OCI-LY3 (cell line): ENCODE results near the gene NTRK1.

Experiments used
- H2AFZ ChIP-seq: fragments of 200-600, 300-600 bp; shearing (Covaris generic); 2 replicates; pipeline ENCODE4 v1.6.0; 2014; ENCODE audit warnings: antibody characterized with exemption, low read depth, low read length
- H3K27ac ChIP-seq: fragments of 200-600, 300-600 bp; sonication (generic); 2 replicates; pipeline ENCODE4 v1.5.1; 2014; ENCODE audit warnings: mild to moderate bottlenecking, low read length, moderate library complexity, mixed read lengths
- H3K27me3 ChIP-seq: fragments of 200-600, 300-600 bp; sonication (generic); 2 replicates; pipeline ENCODE4 v1.6.1; 2014; ENCODE audit warnings: low read depth, low read length, mixed read lengths
- H3K36me3 ChIP-seq: fragments of 200-600, 300-600 bp; sonication (generic); replicated peaks from 2 replicates; pipeline ENCODE3; 2014; ENCODE audit warnings: low read depth, low read length, mixed read lengths
- H3K4me1 ChIP-seq: fragments of 300-600, 200-600 bp; sonication (generic); 2 replicates; pipeline ENCODE4 v1.6.1; 2014; ENCODE audit warnings: low read length, mixed read lengths
- H3K4me2 ChIP-seq: fragments of 200-600, 300-600 bp; sonication (generic); 2 replicates; pipeline ENCODE4 v1.6.1; 2014; ENCODE audit warnings: low read length, mixed read lengths
- H3K4me3 ChIP-seq: fragments of 300-600, 200-600 bp; sonication (generic); 2 replicates; pipeline ENCODE4 v1.5.1; 2014; ENCODE audit warnings: antibody characterized with exemption, mild to moderate bottlenecking, low read length, moderate library complexity
- H3K79me2 ChIP-seq: fragments of 300-600, 200-600 bp; shearing (Covaris generic); 2 replicates; pipeline ENCODE4 v1.6.1; 2014; ENCODE audit warnings: mild to moderate bottlenecking, low read length, mixed read lengths
- H3K9ac ChIP-seq: fragments of 300-600, 200-600 bp; shearing (Covaris generic); 2 replicates; pipeline ENCODE4 v1.6.0; 2014; ENCODE audit warnings: mild to moderate bottlenecking, low read length, moderate library complexity
- H3K9me3 ChIP-seq: fragments of 200-600, 300-600 bp; shearing (Covaris generic); 2 replicates; pipeline ENCODE4 v1.6.1; 2014; ENCODE audit warnings: low read length, mixed read lengths; ENCODE audit not compliant: insufficient read depth
- H4K20me1 ChIP-seq: fragments of 200-600, 300-600 bp; sonication (generic); 2 replicates; pipeline ENCODE4 v1.6.1; 2016; ENCODE audit warnings: low read length, mixed read lengths; ENCODE audit not compliant: insufficient read depth
- EZH2phosphoT487 ChIP-seq: fragments of 200-600 bp; shearing (Covaris generic); IDR thresholded peaks from 2 replicates; pipeline ENCODE4 v1.6.1; 2018; ENCODE audit warnings: antibody characterized with exemption, mixed run types, low read depth
- TF ChIP-seq, protein P1 (sequence below): fragments of 200-600, 300-600 bp; sonication (generic); IDR thresholded peaks from 2 replicates; pipeline ENCODE4 v1.5.1; 2014; ENCODE audit warnings: antibody characterized with exemption, low read length, low read depth

The NTRK1 gene

DNA sequence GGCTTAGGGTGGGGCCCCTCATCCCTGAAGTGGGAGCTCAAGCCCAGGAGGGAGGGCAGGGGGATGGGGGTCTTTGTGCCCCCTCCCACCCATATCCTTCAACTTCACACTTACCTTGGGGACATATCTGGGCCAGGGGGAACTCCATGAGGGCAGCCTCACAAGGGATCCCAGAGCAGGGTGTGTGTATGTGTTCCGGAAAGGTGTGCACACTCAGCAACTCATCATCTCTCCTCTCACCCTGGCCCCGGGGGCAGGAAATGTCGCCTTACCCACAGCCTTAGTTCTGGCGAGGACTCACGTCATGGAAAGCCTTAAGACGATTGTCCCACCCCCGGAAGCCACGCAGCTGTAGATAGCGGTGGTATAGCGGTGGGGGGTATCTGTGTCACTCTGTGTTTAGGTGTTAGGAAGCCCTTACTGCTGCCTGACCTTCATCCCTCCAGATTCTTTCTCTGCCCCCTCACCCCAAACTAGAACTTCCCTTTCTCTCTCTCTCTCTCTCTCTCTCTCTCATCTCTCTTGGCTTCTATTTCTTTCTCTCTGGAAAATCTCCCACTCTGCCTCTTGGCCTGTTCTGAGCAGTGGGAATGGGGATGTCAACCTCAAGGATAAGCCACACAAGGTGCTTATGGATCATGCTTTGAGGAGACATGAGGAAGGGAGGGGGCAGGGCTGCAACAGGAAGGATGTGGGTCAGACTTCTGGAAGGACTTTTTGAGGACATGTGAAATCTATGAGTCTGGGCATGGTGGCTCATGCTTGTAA is 43.9 kb upstream of the NTRK1 start, which contains the start of gene SH2D2A:
Gene SH2D2A (minus strand): TSS at position 288 of the 768 bp plus-strand sequence. CDS start 140 bp downstream, at position 148.
- TF ChIP-seq, protein P1, sequence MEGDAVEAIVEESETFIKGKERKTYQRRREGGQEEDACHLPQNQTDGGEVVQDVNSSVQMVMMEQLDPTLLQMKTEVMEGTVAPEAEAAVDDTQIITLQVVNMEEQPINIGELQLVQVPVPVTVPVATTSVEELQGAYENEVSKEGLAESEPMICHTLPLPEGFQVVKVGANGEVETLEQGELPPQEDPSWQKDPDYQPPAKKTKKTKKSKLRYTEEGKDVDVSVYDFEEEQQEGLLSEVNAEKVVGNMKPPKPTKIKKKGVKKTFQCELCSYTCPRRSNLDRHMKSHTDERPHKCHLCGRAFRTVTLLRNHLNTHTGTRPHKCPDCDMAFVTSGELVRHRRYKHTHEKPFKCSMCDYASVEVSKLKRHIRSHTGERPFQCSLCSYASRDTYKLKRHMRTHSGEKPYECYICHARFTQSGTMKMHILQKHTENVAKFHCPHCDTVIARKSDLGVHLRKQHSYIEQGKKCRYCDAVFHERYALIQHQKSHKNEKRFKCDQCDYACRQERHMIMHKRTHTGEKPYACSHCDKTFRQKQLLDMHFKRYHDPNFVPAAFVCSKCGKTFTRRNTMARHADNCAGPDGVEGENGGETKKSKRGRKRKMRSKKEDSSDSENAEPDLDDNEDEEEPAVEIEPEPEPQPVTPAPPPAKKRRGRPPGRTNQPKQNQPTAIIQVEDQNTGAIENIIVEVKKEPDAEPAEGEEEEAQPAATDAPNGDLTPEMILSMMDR, result no peak
- TF ChIP-seq EZH2phosphoT487, result no peak
- Histone ChIP-seq H3K4me2 (peak within 1 kb of the TSS; percentile 72), H4K20me1 (no peaks in the 10 kb centered on the region), H3K4me3 (peak within 1 kb of the TSS; percentile 72), H3K9me3 (no peaks in the 10 kb centered on the region), H3K36me3 (peaks cover 4% of the 10 kb centered on the region), H3K4me1 (peaks cover 13% of the 10 kb centered on the region), H3K79me2 (no peaks in the 10 kb centered on the region), H2AFZ (peak within 1 kb of the TSS; percentile 50), H3K9ac (peak within 1 kb of the TSS; percentile 57), H3K27me3 (no peaks in the 10 kb centered on the region), H3K27ac (peak within 1 kb of the TSS; percentile 4; the same call in 1 of the 2 replicates)

DNA sequence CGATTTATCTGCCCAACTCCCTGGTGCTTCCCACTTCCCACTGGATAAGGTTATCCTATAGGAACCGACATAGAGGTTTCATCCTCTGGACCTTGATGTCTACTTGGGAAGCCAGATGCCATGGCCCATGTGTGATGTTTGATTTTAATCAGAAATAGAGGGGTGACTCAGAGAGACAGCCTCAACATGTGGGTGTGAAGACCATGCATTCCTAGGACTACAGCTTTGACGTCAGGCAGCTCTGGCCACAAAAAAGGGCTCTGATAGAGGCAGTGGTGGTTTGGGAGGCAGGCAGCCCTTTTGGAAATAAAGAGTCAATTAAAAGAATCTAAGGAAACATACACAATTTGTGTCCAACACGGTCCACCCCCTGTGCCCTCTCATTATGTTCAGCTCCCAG is 38.9 kb upstream of the NTRK1 start:
- Histone ChIP-seq H3K4me1 (peaks cover 4% of the 10 kb centered on the region), H3K9ac (no peak overlapping the region), H3K79me2 (no peaks in the 10 kb centered on the region), H3K27ac (no peak overlapping the region), H3K9me3 (no peaks in the 10 kb centered on the region), H3K36me3 (no peaks in the 10 kb centered on the region), H4K20me1 (no peaks in the 10 kb centered on the region), H3K4me3 (no peak overlapping the region), H2AFZ (no peak overlapping the region), H3K27me3 (no peaks in the 10 kb centered on the region), H3K4me2 (no peak overlapping the region)
- TF ChIP-seq, protein P1, result no peak
- TF ChIP-seq EZH2phosphoT487, result no peak

DNA sequence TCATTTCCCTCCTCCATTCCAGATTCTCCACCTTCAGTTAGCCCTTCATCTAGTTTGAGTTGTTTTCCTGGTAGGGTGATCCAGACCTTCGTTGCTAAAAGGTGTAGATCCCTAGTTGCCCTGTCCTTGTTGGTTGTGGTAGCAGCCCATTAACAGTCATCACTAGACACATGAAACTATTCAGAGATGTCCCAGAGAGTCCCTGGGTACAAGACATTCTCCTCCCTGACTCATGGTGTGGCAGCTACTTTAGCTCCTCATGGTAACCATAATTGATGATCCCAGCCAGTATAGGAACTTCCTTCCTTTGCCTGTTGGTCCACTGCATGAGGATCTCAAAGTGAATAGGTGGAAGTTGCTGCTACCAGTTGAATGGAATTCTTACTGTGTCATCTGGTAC is 38.0 kb upstream of the NTRK1 start:
- Histone ChIP-seq H3K4me2 (no peak overlapping the region), H2AFZ (no peak overlapping the region), H3K4me1 (no peaks in the 10 kb centered on the region), H3K27ac (no peak overlapping the region), H3K9ac (no peak overlapping the region), H4K20me1 (no peaks in the 10 kb centered on the region), H3K4me3 (no peak overlapping the region), H3K79me2 (no peaks in the 10 kb centered on the region), H3K9me3 (no peaks in the 10 kb centered on the region), H3K36me3 (no peaks in the 10 kb centered on the region), H3K27me3 (no peaks in the 10 kb centered on the region)
- TF ChIP-seq, protein P1, result no peak
- no peak for TF ChIP-seq EZH2phosphoT487

DNA sequence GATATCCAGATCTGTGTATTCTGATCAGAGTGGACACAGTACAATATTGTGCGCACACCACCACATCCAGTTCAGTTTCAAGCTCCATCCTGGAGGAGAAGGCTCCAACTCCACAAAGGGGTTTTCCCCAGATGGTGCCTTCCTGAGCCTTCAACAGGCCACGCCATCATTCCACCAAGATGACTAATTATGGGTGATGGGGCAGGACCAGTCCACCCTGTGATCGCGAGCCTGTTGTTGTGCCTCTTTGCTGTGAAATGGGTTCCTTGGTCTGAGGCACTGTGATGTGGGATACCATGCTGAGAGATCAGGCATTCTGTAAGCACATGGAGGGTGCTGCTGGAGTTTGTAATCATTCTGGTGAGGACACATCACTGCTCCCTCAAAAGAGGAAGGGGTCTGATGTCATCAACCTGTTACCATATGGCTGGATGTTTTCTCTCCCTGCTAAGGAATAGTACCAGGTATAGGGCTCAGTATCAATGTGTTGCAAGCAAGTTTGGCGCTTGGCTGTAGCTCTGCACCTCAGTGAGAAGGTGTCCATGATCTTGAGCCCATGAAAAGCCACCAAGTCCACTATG is 37.4 kb upstream of the NTRK1 start:
- H3K4me1 ChIP-seq, result no peaks in the 10 kb centered on the region
- no peak overlapping the region for H2AFZ ChIP-seq
- no peaks in the 10 kb centered on the region for H3K9me3 ChIP-seq
- no peak overlapping the region for H3K27ac ChIP-seq
- H4K20me1 ChIP-seq, result no peaks in the 10 kb centered on the region
- H3K4me3 ChIP-seq, result no peak overlapping the region
- TF ChIP-seq EZH2phosphoT487, result no peak
- TF ChIP-seq, protein P1, result no peak
- no peaks in the 10 kb centered on the region for H3K79me2 ChIP-seq
- H3K9ac ChIP-seq, result no peak overlapping the region
- no peak overlapping the region for H3K4me2 ChIP-seq
- no peaks in the 10 kb centered on the region for H3K27me3 ChIP-seq
- H3K36me3 ChIP-seq, result no peaks in the 10 kb centered on the region
